ENCODE data around the gene AIG1. TPM values are rescaled to one million over a fixed set of nuclear protein-coding genes. Genes with fewer than 3 reads are reported as not detected.

AIG1 gene
- total and polyA plus RNA-seq, 2 donors = 9.1 to 16.5 TPM

- Histone ChIP-seq H3K27me3 (ENCODE audit: control insufficient read depth in 2 of 2, insufficient read depth in 1 of 2, low read length in 1 of 2) (no peaks in the 10 kb centered on the region), H3K9me3 (ENCODE audit: control insufficient read depth in 2 of 2, insufficient read depth in 1 of 2, low read length in 1 of 2) (no peaks in the 10 kb centered on the region)
- 87% methylated on average over 7 of the region's 7 CpGs for WGBS
Observed at GRCh38 chr6:143372199-143372882, 311.7 kb downstream of the AIG1 start.

GRCh38 chr6:143374014-143374413 is 313.3 kb downstream of the AIG1 start:
- H3K9me3 ChIP-seq (ENCODE audit: control insufficient read depth in 2 of 2, insufficient read depth in 1 of 2, low read length in 1 of 2) = no peaks in the 10 kb centered on the region
- no peak overlapping the region for H3K27ac ChIP-seq (ENCODE audit: low read depth in 1 of 2, low read length in 1 of 2)
- WGBS = 34% methylated on average over 2 of the region's 2 CpGs
- DNase-seq (ENCODE audit: low read depth in 6 of 9, low spot score in 9 of 9) = no peak
- no peaks in the 10 kb centered on the region for H3K36me3 ChIP-seq (ENCODE audit: control insufficient read depth in 2 of 2, insufficient read depth in 2 of 2, low read length in 1 of 2)
- no peaks in the 10 kb centered on the region for H3K27me3 ChIP-seq (ENCODE audit: control insufficient read depth in 2 of 2, insufficient read depth in 1 of 2, low read length in 1 of 2)
- no peaks in the 10 kb centered on the region for H3K4me1 ChIP-seq (ENCODE audit: control insufficient read depth in 2 of 2, insufficient read depth in 2 of 2, low read length in 2 of 2)
- no peak overlapping the region for H3K4me3 ChIP-seq (ENCODE audit: low read length in 2 of 2)

More at GRCh38 chr6:143372199-143372882, 311.7 kb downstream of the AIG1 start:
- H3K4me3 ChIP-seq (ENCODE audit: low read length in 2 of 2) = no peak overlapping the region
- no peak for DNase-seq (ENCODE audit: low read depth in 6 of 9, low spot score in 9 of 9)
- H3K27ac ChIP-seq (ENCODE audit: low read depth in 1 of 2, low read length in 1 of 2) = no peak overlapping the region
- no peaks in the 10 kb centered on the region for H3K36me3 ChIP-seq (ENCODE audit: control insufficient read depth in 2 of 2, insufficient read depth in 2 of 2, low read length in 1 of 2)
- H3K4me1 ChIP-seq (ENCODE audit: control insufficient read depth in 2 of 2, insufficient read depth in 2 of 2, low read length in 2 of 2) = no peaks in the 10 kb centered on the region

- Histone ChIP-seq H3K4me3 (ENCODE audit: low read length in 2 of 2) (no peak overlapping the region), H3K9me3 (ENCODE audit: control insufficient read depth in 2 of 2, insufficient read depth in 1 of 2, low read length in 1 of 2) (no peaks in the 10 kb centered on the region), H3K27ac (ENCODE audit: low read depth in 1 of 2, low read length in 1 of 2) (no peak overlapping the region), H3K27me3 (ENCODE audit: control insufficient read depth in 2 of 2, insufficient read depth in 1 of 2, low read length in 1 of 2) (no peaks in the 10 kb centered on the region), H3K36me3 (ENCODE audit: control insufficient read depth in 2 of 2, insufficient read depth in 2 of 2, low read length in 1 of 2) (no peaks in the 10 kb centered on the region), H3K4me1 (ENCODE audit: control insufficient read depth in 2 of 2, insufficient read depth in 2 of 2, low read length in 2 of 2) (no peaks in the 10 kb centered on the region)
- 93% methylated on average over 5 of the region's 5 CpGs for WGBS
- DNase-seq (ENCODE audit: low read depth in 6 of 9, low spot score in 9 of 9) = no peak
Observed at GRCh38 chr6:143375022-143375585, 314.4 kb downstream of the AIG1 start.

- Histone ChIP-seq H3K27ac (ENCODE audit: low read depth in 1 of 2, low read length in 1 of 2) (no peak overlapping the region), H3K4me1 (ENCODE audit: control insufficient read depth in 2 of 2, insufficient read depth in 2 of 2, low read length in 2 of 2) (no peaks in the 10 kb centered on the region), H3K9me3 (ENCODE audit: control insufficient read depth in 2 of 2, insufficient read depth in 1 of 2, low read length in 1 of 2) (no peaks in the 10 kb centered on the region), H3K36me3 (ENCODE audit: control insufficient read depth in 2 of 2, insufficient read depth in 2 of 2, low read length in 1 of 2) (no peaks in the 10 kb centered on the region), H3K4me3 (ENCODE audit: low read length in 2 of 2) (no peak overlapping the region), H3K27me3 (ENCODE audit: control insufficient read depth in 2 of 2, insufficient read depth in 1 of 2, low read length in 1 of 2) (no peaks in the 10 kb centered on the region)
- no peak for DNase-seq (ENCODE audit: low read depth in 6 of 9, low spot score in 9 of 9)
- 98% methylated on average over 3 of the region's 3 CpGs for WGBS
Observed at GRCh38 chr6:143376375-143376774, 315.7 kb downstream of the AIG1 start.

GRCh38 chr6:143376861-143377260 is 316.2 kb downstream of the AIG1 start:
- H3K9me3 ChIP-seq (ENCODE audit: control insufficient read depth in 2 of 2, insufficient read depth in 1 of 2, low read length in 1 of 2) = no peaks in the 10 kb centered on the region
- H3K4me1 ChIP-seq (ENCODE audit: control insufficient read depth in 2 of 2, insufficient read depth in 2 of 2, low read length in 2 of 2) = no peaks in the 10 kb centered on the region
- H3K27me3 ChIP-seq (ENCODE audit: control insufficient read depth in 2 of 2, insufficient read depth in 1 of 2, low read length in 1 of 2) = no peaks in the 10 kb centered on the region
- H3K36me3 ChIP-seq (ENCODE audit: control insufficient read depth in 2 of 2, insufficient read depth in 2 of 2, low read length in 1 of 2) = no peaks in the 10 kb centered on the region
- no peak overlapping the region for H3K27ac ChIP-seq (ENCODE audit: low read depth in 1 of 2, low read length in 1 of 2)
- H3K4me3 ChIP-seq (ENCODE audit: low read length in 2 of 2) = no peak overlapping the region
- no peak for DNase-seq (ENCODE audit: low read depth in 6 of 9, low spot score in 9 of 9)

- 95% methylated on average over 2 of the region's 2 CpGs for WGBS
- no peak for DNase-seq (ENCODE audit: low read depth in 6 of 9, low spot score in 9 of 9)
- Histone ChIP-seq H3K27ac (ENCODE audit: low read depth in 1 of 2, low read length in 1 of 2) (no peak overlapping the region), H3K4me1 (ENCODE audit: control insufficient read depth in 2 of 2, insufficient read depth in 2 of 2, low read length in 2 of 2) (no peaks in the 10 kb centered on the region), H3K4me3 (ENCODE audit: low read length in 2 of 2) (no peak overlapping the region), H3K27me3 (ENCODE audit: control insufficient read depth in 2 of 2, insufficient read depth in 1 of 2, low read length in 1 of 2) (no peaks in the 10 kb centered on the region), H3K9me3 (ENCODE audit: control insufficient read depth in 2 of 2, insufficient read depth in 1 of 2, low read length in 1 of 2) (no peaks in the 10 kb centered on the region), H3K36me3 (ENCODE audit: control insufficient read depth in 2 of 2, insufficient read depth in 2 of 2, low read length in 1 of 2) (no peaks in the 10 kb centered on the region)
Observed at GRCh38 chr6:143385636-143386035, 324.9 kb downstream of the AIG1 start.

- Histone ChIP-seq H3K4me1 (ENCODE audit: control insufficient read depth in 2 of 2, insufficient read depth in 2 of 2, low read length in 2 of 2) (no peaks in the 10 kb centered on the region), H3K9me3 (ENCODE audit: control insufficient read depth in 2 of 2, insufficient read depth in 1 of 2, low read length in 1 of 2) (no peaks in the 10 kb centered on the region), H3K27ac (ENCODE audit: low read depth in 1 of 2, low read length in 1 of 2) (no peak overlapping the region), H3K4me3 (ENCODE audit: low read length in 2 of 2) (no peak overlapping the region), H3K27me3 (ENCODE audit: control insufficient read depth in 2 of 2, insufficient read depth in 1 of 2, low read length in 1 of 2) (no peaks in the 10 kb centered on the region), H3K36me3 (ENCODE audit: control insufficient read depth in 2 of 2, insufficient read depth in 2 of 2, low read length in 1 of 2) (no peaks in the 10 kb centered on the region)
- DNase-seq (ENCODE audit: low read depth in 6 of 9, low spot score in 9 of 9) = no peak
- 95% methylated on average over 3 of the region's 3 CpGs for WGBS
Observed at GRCh38 chr6:143390278-143390677, 329.6 kb downstream of the AIG1 start.

Other genes starting within 250 kb of the AIG1 start
- gene HIVEP2, start 115.7 kb upstream of the AIG1 start, total RNA-seq = 16.4 TPM
- gene HIVEP2, start 115.7 kb upstream of the AIG1 start, polyA plus RNA-seq = 11.6 TPM